Thymus (tissue), 11 donors: ENCODE measurements around the gene CALHM3. TPM values are rescaled to one million over a fixed set of nuclear protein-coding genes. Genes with fewer than 3 reads are reported as not detected.

Experiments
- DNase-seq, 9 donors: peaks; one replicate each; pipeline ENCODE4 v3.0.0-alpha.2; 2013; ENCODE audit warnings: low spot score in 9 of 9, low read depth in 6 of 9, missing footprints in 1 of 9
- H3K27ac ChIP-seq, 2 donors: one replicate each; pipeline ENCODE4 v1.5.1; 2013; ENCODE audit warnings: control low read depth in 1 of 2, low read depth in 1 of 2, low read length in 1 of 2, mild to moderate bottlenecking in 1 of 2, moderate library complexity in 1 of 2
- H3K27me3 ChIP-seq, 2 donors: one replicate each; pipeline ENCODE4 v1.5.1; 2013; ENCODE audit warnings: low read length in 1 of 2; ENCODE audit not compliant: control insufficient read depth in 2 of 2, insufficient read depth in 1 of 2
- H3K36me3 ChIP-seq, 2 donors: one replicate each; pipeline ENCODE4 v1.5.1; 2013; ENCODE audit warnings: low read length in 1 of 2, mild to moderate bottlenecking in 1 of 2, moderate library complexity in 1 of 2; ENCODE audit not compliant: control insufficient read depth in 2 of 2, insufficient read depth in 2 of 2
- H3K4me1 ChIP-seq, 2 donors: one replicate each; pipeline ENCODE4 v1.5.1; 2013; ENCODE audit warnings: low read length in 2 of 2; ENCODE audit not compliant: control insufficient read depth in 2 of 2, insufficient read depth in 2 of 2
- H3K4me3 ChIP-seq, 2 donors: one replicate each; pipeline ENCODE4 v1.5.1; 2013; ENCODE audit warnings: low read length in 2 of 2, control low read depth in 1 of 2, mild to moderate bottlenecking in 1 of 2
- H3K9me3 ChIP-seq, 2 donors: one replicate each; pipeline ENCODE4 v1.5.1; 2013; ENCODE audit warnings: low read length in 1 of 2, mild to moderate bottlenecking in 1 of 2; ENCODE audit not compliant: control insufficient read depth in 2 of 2, insufficient read depth in 1 of 2
- WGBS: extraction: QIAGEN DNeasy Blood & Tissue Kit; methylation state at CpG from one replicate; pipeline ENCODE4 v1.1.7; 2013; 5-methylcytosine and 5-hydroxymethylcytosine counted together
- polyA plus RNA-seq: library from polyadenylated mRNA; stranded (reverse); fragments of 200-250 nt; gene quantifications from one replicate; pipeline ENCODE4 v1.2.3, GENCODE V29; 2013
- total RNA-seq: library from RNA; stranded (reverse); fragments of 120-200 nt; gene quantifications from one replicate; pipeline ENCODE4 v1.2.4, GENCODE V29; 2013
- donor health status: healthy.

The CALHM3 gene
- total and polyA plus RNA-seq, 2 donors, result 0.09 to 0.32 TPM

DNA sequence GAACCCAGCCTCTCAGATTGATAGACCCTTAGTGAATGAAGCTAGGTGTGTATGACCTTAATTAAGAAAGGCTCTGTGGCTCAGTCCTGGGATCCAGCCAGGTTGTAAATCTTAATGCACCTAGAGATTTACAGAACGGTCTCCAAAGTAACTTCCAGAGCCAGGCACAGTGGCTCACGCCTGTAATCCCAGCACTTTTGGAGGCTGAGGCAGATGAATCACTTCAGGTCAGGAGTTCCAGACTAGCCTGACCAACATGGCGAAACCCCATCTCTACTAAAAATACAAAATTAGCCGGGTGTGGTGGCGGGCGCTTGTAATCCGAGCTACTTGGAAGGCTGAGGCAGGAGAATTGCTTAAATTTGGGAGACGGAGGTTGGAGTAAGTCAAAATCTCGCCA lies 51.2 kb downstream of the CALHM3 start:
- Histone ChIP-seq H3K4me1 (peaks cover 0 to 3% of the 10 kb centered on the region in 2 donors), H3K27me3 (no peaks in the 10 kb centered on the region), H3K27ac (no peak overlapping the region), H3K4me3 (no peak overlapping the region), H3K36me3 (peaks cover 45 to 85% of the 10 kb centered on the region in 2 donors), H3K9me3 (no peaks in the 10 kb centered on the region)
- DNase-seq, result no peak
- WGBS, result over 99% methylated on average over 9 of the region's 9 CpGs

DNA sequence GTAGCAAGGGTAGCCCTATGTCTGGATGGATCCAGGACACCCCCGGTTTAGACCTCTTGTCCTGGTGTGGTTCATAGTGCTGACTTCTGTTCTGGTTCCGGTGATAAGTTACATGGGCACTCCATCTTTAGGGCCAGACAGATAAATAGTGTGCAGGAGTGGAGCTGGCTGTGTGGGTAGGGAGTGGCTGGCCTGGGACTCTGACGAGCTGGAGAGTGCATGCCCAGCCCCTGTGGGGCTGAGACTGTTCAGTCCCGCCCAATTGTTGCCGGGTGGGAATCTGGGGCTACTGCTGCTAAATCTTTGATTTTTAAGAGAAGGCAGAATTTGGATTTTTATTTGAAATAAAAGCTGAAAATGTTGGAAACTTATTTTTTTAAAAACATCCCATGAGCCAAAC lies 55.3 kb downstream of the CALHM3 start:
- DNase-seq, result no peak
- Histone ChIP-seq H3K4me1 (no peaks in the 10 kb centered on the region), H3K9me3 (no peaks in the 10 kb centered on the region), H3K27me3 (no peaks in the 10 kb centered on the region), H3K4me3 (no peak overlapping the region), H3K36me3 (peaks cover 62 to 83% of the 10 kb centered on the region in 2 donors), H3K27ac (no peak overlapping the region)
- 99% methylated on average over 5 of the region's 5 CpGs for WGBS

Other genes with a start within 250 kb of the CALHM3 start
- 0.05 TPM for gene RPEL1, start 233.4 kb downstream of the CALHM3 start, total RNA-seq
- gene RPEL1, start 233.4 kb downstream of the CALHM3 start, polyA plus RNA-seq, result 0.02 TPM
- gene INA, start 202.1 kb downstream of the CALHM3 start, total RNA-seq, result 0.94 TPM
- gene INA, start 202.1 kb downstream of the CALHM3 start, polyA plus RNA-seq, result 0.98 TPM
- gene PCGF6, start 128.1 kb downstream of the CALHM3 start, total RNA-seq, result 9.1 TPM
- 12.6 TPM for gene PCGF6, start 128.1 kb downstream of the CALHM3 start, polyA plus RNA-seq
- 9.4 TPM for gene TAF5, start 111.3 kb downstream of the CALHM3 start, total RNA-seq
- gene TAF5, start 111.3 kb downstream of the CALHM3 start, polyA plus RNA-seq, result 5.1 TPM
- gene ATP5MK, start 82.8 kb downstream of the CALHM3 start, total RNA-seq, result 464 TPM
- 772 TPM for gene ATP5MK, start 82.8 kb downstream of the CALHM3 start, polyA plus RNA-seq
- 28.0 TPM for gene PDCD11, start 82.6 kb downstream of the CALHM3 start, total RNA-seq
- gene PDCD11, start 82.6 kb downstream of the CALHM3 start, polyA plus RNA-seq, result 20.4 TPM
- gene CALHM2, start 26.9 kb downstream of the CALHM3 start, total RNA-seq, result 3.6 TPM
- gene CALHM2, start 26.9 kb downstream of the CALHM3 start, polyA plus RNA-seq, result 13.8 TPM
- 0.09 TPM for gene CALHM1, start 20.3 kb downstream of the CALHM3 start, total RNA-seq
- 0.05 TPM for gene CALHM1, start 20.3 kb downstream of the CALHM3 start, polyA plus RNA-seq
- 1.6 TPM for gene NEURL1, start 14.5 kb upstream of the CALHM3 start, total RNA-seq
- gene NEURL1, start 14.5 kb upstream of the CALHM3 start, polyA plus RNA-seq, result 3.0 TPM